HCT116 (cell line): ENCODE results near the gene ZNF541. TPM values are rescaled to one million over a fixed set of nuclear protein-coding genes. Genes with fewer than 3 reads are reported as not detected.

Source experiments
- ATAC-seq: fragments of 200-7000 bp; cut with Tn5 transposase; 2 replicates; pipeline ENCODE4 v1.9.1; 2020; ENCODE audit warnings: mild to moderate bottlenecking, moderate library complexity
- BruUV-seq: library from RNA; stranded (reverse); fragments of 400-500 nt; replicated peaks from 2 replicates; lab custom pipeline; 2021; lab: Mats Ljungman, UMichigan
- CTCF ChIA-PET: fragments of 300-600 bp; sonication (Branson Sonifier 250); formaldehyde crosslinking; loops from one replicate; lab custom pipeline; 2021; ENCODE audit warnings: antibody characterized with exemption; lab: Charles Lee
- POLR2A ChIA-PET: fragments of 300-600, 350-600 bp; sonication (Branson Sonifier 250); formaldehyde crosslinking; loops from one replicate; lab custom pipeline; 2021; ENCODE audit warnings: antibody characterized with exemption; lab: Charles Lee
- RAD21 ChIA-PET, 2 experiments: fragments of 300-600 bp; sonication (Branson Sonifier 250); formaldehyde crosslinking; loops; one replicate each; lab custom pipeline; 2023; ENCODE audit warnings: low total read pairs in 2 of 2; ENCODE audit not compliant: uncharacterized antibody in 2 of 2, unreplicated experiment in 2 of 2, low non-redundant PET in 1 of 2; lab: Charles Lee
- DNase-seq: peaks from one replicate; pipeline ENCODE4 v3.0.0-alpha.2; 2010; ENCODE audit warnings: low read depth, low spot score
- H2AFZ ChIP-seq: fragments of 200-600 bp; shearing (Covaris generic), sonication (generic); 2 replicates; pipeline ENCODE4 v1.6.1; 2017; ENCODE audit warnings: low read depth, mixed run types, mixed read lengths, antibody characterized with exemption, low read length; ENCODE audit not compliant: poor library complexity, severe bottlenecking
- H3K27ac ChIP-seq: 2 replicates; pipeline ENCODE4 v1.5.1; 2012; ENCODE audit warnings: low read depth, low read length
- H3K27me3 ChIP-seq: fragments of 200-600 bp; sonication (generic); 2 replicates; pipeline ENCODE4 v1.6.1; 2016; ENCODE audit warnings: mixed run types, low read length, mixed read lengths; ENCODE audit not compliant: insufficient read depth
- H3K36me3 ChIP-seq, 2 experiments: fragments of 200-500 bp in 1 of 2; fragments of 200-600 bp in 1 of 2; sonication (Bioruptor generic) in 1 of 2; sonication (generic) in 1 of 2; 2 replicates each; pipeline versions ENCODE4 v1.5.1 to v1.6.1; 2014 to 2016; ENCODE audit warnings: low read length in 2 of 2, inconsistent platforms in 1 of 2, mixed read lengths in 1 of 2, mixed run types in 1 of 2; ENCODE audit not compliant: insufficient read depth in 2 of 2, control insufficient read depth in 1 of 2
- H3K4me1 ChIP-seq, 2 experiments: fragments of 200-600 bp in 1 of 2; sonication (generic) in 1 of 2; 2 replicates each; pipeline versions ENCODE4 v1.5.1 to v1.6.1; 2012 to 2017; ENCODE audit warnings: low read length in 2 of 2, inconsistent platforms in 1 of 2, mild to moderate bottlenecking in 1 of 2, mixed read lengths in 1 of 2, mixed run types in 1 of 2, moderate library complexity in 1 of 2; ENCODE audit not compliant: insufficient read depth in 2 of 2, control insufficient read depth in 1 of 2
- H3K4me2 ChIP-seq: fragments of 200-600 bp; sonication (generic); 2 replicates; pipeline ENCODE4 v1.6.1; 2017; ENCODE audit warnings: mixed run types, low read length, mixed read lengths
- H3K4me3 ChIP-seq, 2 experiments: fragments of 200-600 bp in 1 of 2; sonication (generic) in 1 of 2; replicated peaks in 1 of 2; 2 replicates each; pipeline ENCODE4 v1.5.1; 2011 to 2016; ENCODE audit warnings: low read length in 2 of 2, control low read depth in 1 of 2, low read depth in 1 of 2, mild to moderate bottlenecking in 1 of 2, mixed read lengths in 1 of 2, mixed run types in 1 of 2
- H3K79me2 ChIP-seq: fragments of 200-600 bp; sonication (generic); 2 replicates; pipeline ENCODE4 v1.6.1; 2017; ENCODE audit warnings: mild to moderate bottlenecking, mixed run types, low read length, moderate library complexity, mixed read lengths; ENCODE audit not compliant: insufficient read depth
- H3K9ac ChIP-seq: fragments of 200-600 bp; sonication (generic); 2 replicates; pipeline ENCODE4 v1.6.1; 2016; ENCODE audit warnings: low read length, mixed read lengths
- H3K9me2 ChIP-seq: fragments of 200-600 bp; sonication (generic), shearing (Covaris generic); 2 replicates; pipeline ENCODE4 v1.6.1; 2017; ENCODE audit warnings: mixed run types, mild to moderate bottlenecking, moderate library complexity; ENCODE audit not compliant: insufficient read depth
- H3K9me3 ChIP-seq, 2 experiments: fragments of 200-500 bp in 1 of 2; fragments of 200-600 bp in 1 of 2; sonication (Bioruptor generic) in 1 of 2; sonication (generic) in 1 of 2; 2 replicates each; pipeline ENCODE4 v1.6.1; 2014 to 2017; ENCODE audit warnings: low read length in 2 of 2, mixed read lengths in 2 of 2, inconsistent platforms in 1 of 2, low read depth in 1 of 2, mild to moderate bottlenecking in 1 of 2, mixed run types in 1 of 2, moderate library complexity in 1 of 2; ENCODE audit not compliant: control insufficient read depth in 1 of 2, insufficient read depth in 1 of 2
- H4K20me1 ChIP-seq: fragments of 200-600 bp; sonication (generic), shearing (Covaris generic); 2 replicates; pipeline ENCODE4 v1.6.1; 2017; ENCODE audit warnings: mixed run types, mild to moderate bottlenecking, moderate library complexity; ENCODE audit not compliant: insufficient read depth
- ATF3 ChIP-seq: IDR thresholded peaks from 2 replicates; pipeline ENCODE4 v1.6.1; 2012
- CBX3 ChIP-seq: IDR thresholded peaks from 2 replicates; pipeline ENCODE4 v1.6.1; 2012; ENCODE audit warnings: low read depth
- EGR1 ChIP-seq: IDR thresholded peaks from 2 replicates; pipeline ENCODE4 v1.6.1; 2012; ENCODE audit warnings: low read depth
- POLR2AphosphoS5 ChIP-seq: IDR thresholded peaks from 2 replicates; pipeline ENCODE4 v1.6.1; 2011; ENCODE audit warnings: mild to moderate bottlenecking, low read depth, low read length, moderate library complexity
- RAD21 ChIP-seq: IDR thresholded peaks from 2 replicates; pipeline ENCODE4 v1.6.1; 2012; ENCODE audit warnings: low read depth, mild to moderate bottlenecking
- SIN3A ChIP-seq: IDR thresholded peaks from 2 replicates; pipeline ENCODE4 v1.6.1; 2012; ENCODE audit warnings: low read depth
- YY1 ChIP-seq: IDR thresholded peaks from 2 replicates; pipeline ENCODE4 v1.6.1; 2011; ENCODE audit warnings: low read length, low read depth, moderate library complexity, mild to moderate bottlenecking; ENCODE audit not compliant: insufficient replicate concordance; ENCODE audit errors: extremely low read depth
- intact Hi-C: fragments of 100-400 bp; cut with micrococcal nuclease; formaldehyde crosslinking; loops from 2 replicates; pipeline ENCODE4 v1.10.0; 2022
- total RNA-seq: library from RNA; stranded (reverse); gene quantifications from one replicate; pipeline ENCODE4 v1.2.1, GENCODE V29; 2021; ENCODE audit not compliant: unreplicated experiment

ZNF541 gene
- total RNA-seq, 1 experiment from 2014 or later = not detected

- Histone ChIP-seq H3K4me2 (no peak overlapping the region), H3K36me3 (no peaks in the 10 kb centered on the region), H2AFZ (no peak overlapping the region), H3K4me1 (peaks cover 6 to 9% of the 10 kb centered on the region in 2 experiments), H3K9me2 (no peaks in the 10 kb centered on the region), H4K20me1 (no peaks in the 10 kb centered on the region), H3K4me3 (no peak overlapping the region), H3K9me3 (no peaks in the 10 kb centered on the region), H3K27me3 (no peaks in the 10 kb centered on the region), H3K79me2 (no peaks in the 10 kb centered on the region), H3K27ac (no peak overlapping the region), H3K9ac (no peak overlapping the region)
- no peak for ATAC-seq
- POLR2A ChIA-PET = no interaction called here
- no TSS peak for BruUV-seq
- no peak for DNase-seq
- TF ChIP-seq RAD21 (no peak), YY1 (no peak), ATF3 (no peak), POLR2AphosphoS5 (no peak), EGR1 (no peak), SIN3A (no peak), CBX3 (no peak)
- CTCF ChIA-PET = interaction anchor here (0.6 kb wide), 1 partner anchor 20 kb away, joined by 4 read pairs; no protein-coding TSS in a partner anchor
- intact Hi-C loops = no loop called here
- RAD21 ChIA-PET = no interaction called here
Measured at GRCh38 chr19:47593860-47594259, 20.9 kb upstream of the ZNF541 start.

- no TSS peak for BruUV-seq
Measured at GRCh38 chr19:47589824-47590223, 16.9 kb upstream of the ZNF541 start.

More at GRCh38 chr19:47589824-47590223, 16.9 kb upstream of the ZNF541 start:
- no peak overlapping the region for H3K4me3 ChIP-seq
- TF ChIP-seq SIN3A = no peak
- no peak for TF ChIP-seq CBX3
- POLR2A ChIA-PET = no interaction called here
- H3K27me3 ChIP-seq = no peaks in the 10 kb centered on the region
- no peak overlapping the region for H3K9ac ChIP-seq
- H2AFZ ChIP-seq = no peak overlapping the region
- no peaks in the 10 kb centered on the region for H3K9me2 ChIP-seq
- no peaks in the 10 kb centered on the region for H4K20me1 ChIP-seq
- no peaks in the 10 kb centered on the region for H3K36me3 ChIP-seq
- ATAC-seq (no peak), DNase-seq (no peak)
- RAD21 ChIA-PET = no interaction called here
- intact Hi-C loops = no loop called here
- no peaks in the 10 kb centered on the region for H3K4me1 ChIP-seq
- no peak overlapping the region for H3K4me2 ChIP-seq
- CTCF ChIA-PET = no interaction called here
- no peaks in the 10 kb centered on the region for H3K79me2 ChIP-seq
- H3K27ac ChIP-seq = no peak overlapping the region
- peaks cover 0 to 3% of the 10 kb centered on the region in 2 experiments; a peak in 1 of 4 replicates for H3K9me3 ChIP-seq
